ENCODE results near the gene OSBPL2. TPM values are rescaled to one million over a fixed set of nuclear protein-coding genes. Genes with fewer than 3 reads are reported as not detected.

OSBPL2 gene
- total and polyA plus RNA-seq, 11 donors = 20.0 to 57.9 (median 38.3) TPM

DNA sequence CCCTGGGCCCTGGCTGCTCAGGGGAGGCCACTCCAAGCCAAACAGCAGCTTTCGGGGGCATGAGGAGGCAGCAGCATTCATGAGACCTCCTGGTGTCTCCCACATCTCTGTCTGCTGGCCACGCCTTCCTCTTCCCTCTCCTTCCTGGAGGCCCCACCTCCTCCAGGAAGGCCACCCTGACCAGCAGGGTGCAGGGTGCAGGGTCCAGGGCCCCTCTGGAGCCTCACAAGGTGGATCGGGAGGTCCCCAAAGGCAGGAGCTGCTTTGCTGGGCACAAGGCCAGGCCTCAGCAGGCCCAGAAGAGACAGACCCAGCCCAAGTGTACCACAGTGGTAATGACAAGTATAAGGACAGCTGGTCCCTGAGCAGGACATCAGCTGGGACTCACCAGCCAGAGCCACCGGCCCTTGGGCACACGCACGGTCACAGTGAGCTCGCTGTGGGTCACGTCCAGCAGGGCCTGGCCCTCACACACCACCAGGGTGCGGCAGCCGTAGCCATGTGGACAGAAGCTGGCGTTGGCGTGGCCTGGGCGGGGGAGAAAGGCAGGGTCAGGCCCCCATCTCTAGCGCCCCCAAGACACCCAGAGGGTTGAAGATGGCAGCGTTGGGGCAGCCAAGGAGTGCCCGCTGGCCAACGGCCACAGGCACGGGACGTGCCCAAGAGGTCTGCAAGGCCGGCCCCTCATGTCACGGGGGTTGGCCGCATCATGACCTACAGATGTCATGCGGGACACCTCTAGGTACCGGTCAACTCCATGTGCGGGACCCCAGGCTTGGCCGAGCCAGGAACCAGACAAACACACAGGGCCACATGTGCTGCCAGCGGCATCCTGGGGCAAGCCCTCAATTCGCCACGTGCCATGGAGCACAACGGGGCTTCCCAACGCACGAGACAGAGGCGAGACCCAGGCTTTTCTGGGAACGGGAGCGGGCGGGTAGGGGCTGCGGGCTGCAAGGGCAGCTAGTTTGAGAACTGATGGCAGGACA, 91.4 kb downstream of the OSBPL2 start:
- WGBS, 4 donors = 91 to 97% (median 96%) methylated on average over 15 to 37 of the region's 37 CpGs
- Histone ChIP-seq H3K9me3 (no peaks in the 10 kb centered on the region), H3K4me3 (no peak overlapping the region), H3K4me1 (peaks cover 0 to 5% (median 0%) of the 10 kb centered on the region in 12 donors), H3K36me3 (peaks cover 3 to 99% (median 92%) of the 10 kb centered on the region in 9 donors), H3K27me3 (no peaks in the 10 kb centered on the region), H3K27ac (no peak overlapping the region)
- ATAC-seq = no peak
- intact Hi-C loops (cut with DNase I) = no loop called here
- DNase-seq = peak in 1 of 5 donors; percentile 20
- TF ChIP-seq, protein P1, sequence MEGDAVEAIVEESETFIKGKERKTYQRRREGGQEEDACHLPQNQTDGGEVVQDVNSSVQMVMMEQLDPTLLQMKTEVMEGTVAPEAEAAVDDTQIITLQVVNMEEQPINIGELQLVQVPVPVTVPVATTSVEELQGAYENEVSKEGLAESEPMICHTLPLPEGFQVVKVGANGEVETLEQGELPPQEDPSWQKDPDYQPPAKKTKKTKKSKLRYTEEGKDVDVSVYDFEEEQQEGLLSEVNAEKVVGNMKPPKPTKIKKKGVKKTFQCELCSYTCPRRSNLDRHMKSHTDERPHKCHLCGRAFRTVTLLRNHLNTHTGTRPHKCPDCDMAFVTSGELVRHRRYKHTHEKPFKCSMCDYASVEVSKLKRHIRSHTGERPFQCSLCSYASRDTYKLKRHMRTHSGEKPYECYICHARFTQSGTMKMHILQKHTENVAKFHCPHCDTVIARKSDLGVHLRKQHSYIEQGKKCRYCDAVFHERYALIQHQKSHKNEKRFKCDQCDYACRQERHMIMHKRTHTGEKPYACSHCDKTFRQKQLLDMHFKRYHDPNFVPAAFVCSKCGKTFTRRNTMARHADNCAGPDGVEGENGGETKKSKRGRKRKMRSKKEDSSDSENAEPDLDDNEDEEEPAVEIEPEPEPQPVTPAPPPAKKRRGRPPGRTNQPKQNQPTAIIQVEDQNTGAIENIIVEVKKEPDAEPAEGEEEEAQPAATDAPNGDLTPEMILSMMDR (IDR thresholded peaks at IDR 0.05) = no peak
- no peak for TF ChIP-seq POLR2A (IDR thresholded peaks at IDR 0.05)

DNA sequence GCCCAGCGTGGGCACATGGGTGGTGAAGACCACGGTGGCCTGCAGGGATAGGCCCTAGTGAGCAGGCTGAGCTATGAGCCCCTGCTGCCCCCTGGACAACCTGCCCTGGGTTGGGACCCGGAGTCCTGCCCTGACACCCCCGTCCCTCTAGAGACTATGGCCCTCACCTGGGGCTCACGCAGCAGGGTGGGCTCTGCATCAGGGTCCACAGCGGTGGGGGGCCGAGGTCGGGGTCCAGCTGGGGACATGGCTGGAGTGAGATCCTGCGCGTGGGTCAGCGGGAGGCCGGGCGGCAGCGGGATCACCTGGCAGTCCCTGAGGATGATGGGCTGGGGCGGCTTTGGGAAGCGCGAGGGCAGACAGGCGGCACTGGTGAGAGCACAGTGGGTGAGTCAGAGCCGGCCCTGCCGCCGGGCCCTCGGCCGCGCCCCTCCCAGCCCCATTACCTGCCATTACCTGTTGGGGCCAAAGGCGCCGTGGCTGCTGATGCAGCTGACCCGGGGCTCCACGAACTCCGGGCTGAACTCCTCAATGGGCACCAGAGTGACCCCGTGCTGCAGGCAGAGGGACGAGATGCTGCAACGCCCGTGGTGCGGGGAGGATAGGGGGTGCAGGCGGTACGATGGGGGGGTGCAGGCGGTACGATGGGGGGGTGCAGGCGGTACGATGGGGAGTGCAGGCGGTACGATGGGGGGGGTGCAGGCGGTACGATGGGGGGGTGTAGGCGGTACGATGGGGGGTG, 92.4 kb downstream of the OSBPL2 start:
- ATAC-seq = no peak
- H3K27ac ChIP-seq = no peak overlapping the region
- H3K4me3 ChIP-seq = no peak overlapping the region
- H3K36me3 ChIP-seq = peaks cover 3 to 98% (median 90%) of the 10 kb centered on the region in 9 donors
- H3K4me1 ChIP-seq = peaks cover 0 to 5% (median 0%) of the 10 kb centered on the region in 12 donors
- intact Hi-C loops (cut with DNase I) = no loop called here
- WGBS, 4 donors = 86 to 91% (median 90%) methylated on average over 30 to 46 of the region's 46 CpGs
- no peaks in the 10 kb centered on the region for H3K9me3 ChIP-seq
- TF ChIP-seq, protein P1 (IDR thresholded peaks at IDR 0.05) = no peak
- TF ChIP-seq POLR2A (IDR thresholded peaks at IDR 0.05) = no peak
- no peaks in the 10 kb centered on the region for H3K27me3 ChIP-seq
- peak in 1 of 5 donors; percentile 24 for DNase-seq

DNA sequence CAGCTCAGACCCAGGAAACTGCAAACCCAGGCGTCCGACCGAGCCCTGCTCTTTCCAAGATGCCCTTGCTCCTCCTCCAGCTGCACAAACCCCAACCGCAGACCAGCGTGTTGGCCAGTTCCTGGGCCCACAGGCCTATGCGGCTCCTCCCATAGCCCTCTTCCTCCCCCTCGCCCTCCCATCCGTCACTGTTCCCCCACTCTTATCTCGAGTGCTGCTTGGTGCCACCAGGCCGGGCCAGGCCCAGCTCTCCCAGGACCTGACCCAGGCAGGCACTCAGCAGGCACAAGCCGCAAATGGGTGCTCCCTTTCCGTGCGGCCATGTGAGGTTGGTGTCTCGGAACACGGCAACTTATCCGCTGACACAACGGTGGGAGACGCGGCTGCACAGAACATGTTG, 93.0 kb downstream of the OSBPL2 start:
- TF ChIP-seq, protein P1 (IDR thresholded peaks at IDR 0.05) = no peak
- no peak for TF ChIP-seq POLR2A (IDR thresholded peaks at IDR 0.05)
- DNase-seq (peak in 2 of 5 donors; percentile 33 to 57), ATAC-seq (peak; percentile 20 to 71 (median 63))
- peak overlapping the region in 2 of 12 donors; percentile 14 to 67 for H3K27ac ChIP-seq
- WGBS, 4 donors = 72 to 88% (median 81%) methylated on average over 16 to 19 of the region's 19 CpGs
- H3K4me3 ChIP-seq = no peak overlapping the region
- intact Hi-C loops (cut with DNase I) = no loop called here
- no peaks in the 10 kb centered on the region for H3K9me3 ChIP-seq
- H3K36me3 ChIP-seq = peaks cover 3 to 98% (median 87%) of the 10 kb centered on the region in 9 donors
- no peaks in the 10 kb centered on the region for H3K27me3 ChIP-seq
- H3K4me1 ChIP-seq = peaks cover 0 to 5% (median 0%) of the 10 kb centered on the region in 12 donors

DNA sequence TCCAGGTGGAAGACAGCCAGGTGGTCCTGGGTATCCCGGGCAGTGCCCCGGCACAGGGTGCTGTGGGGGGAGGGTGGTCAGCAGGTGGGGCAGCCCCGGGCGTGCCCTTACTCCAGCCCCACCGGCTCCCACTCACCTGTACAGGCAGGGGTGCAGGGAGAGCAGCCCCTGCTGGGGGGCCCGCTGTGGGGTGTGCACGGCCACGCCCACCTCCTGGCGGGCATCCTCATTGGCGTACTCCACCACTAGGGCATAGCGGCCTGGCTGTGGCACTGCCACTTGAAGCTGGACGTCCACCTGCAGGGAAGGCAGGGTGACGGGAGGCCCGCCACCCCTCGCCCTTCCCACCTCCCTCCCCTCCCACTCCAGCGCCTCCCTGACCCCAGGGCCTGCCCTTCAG, 94.1 kb downstream of the OSBPL2 start:
- DNase-seq = peak in 1 of 5 donors; percentile 22
- peaks cover 3 to 98% (median 87%) of the 10 kb centered on the region in 9 donors for H3K36me3 ChIP-seq
- H3K27ac ChIP-seq = no peak overlapping the region
- peaks cover 0 to 5% (median 0%) of the 10 kb centered on the region in 12 donors for H3K4me1 ChIP-seq
- H3K4me3 ChIP-seq = no peak overlapping the region
- intact Hi-C loops (cut with DNase I) = no loop called here
- ATAC-seq = no peak
- H3K27me3 ChIP-seq = no peaks in the 10 kb centered on the region
- WGBS, 4 donors = 83 to 91% (median 86%) methylated on average over 14 to 16 of the region's 16 CpGs
- no peaks in the 10 kb centered on the region for H3K9me3 ChIP-seq
- TF ChIP-seq, protein P1 (IDR thresholded peaks at IDR 0.05) = no peak
- TF ChIP-seq POLR2A (IDR thresholded peaks at IDR 0.05) = no peak
